Upper lobe of left lung (tissue), 6 donors: ENCODE data around the gene NR2F6. TPM values are rescaled to one million over a fixed set of nuclear protein-coding genes. Genes with fewer than 3 reads are reported as not detected.

ENCODE experiments used
- ATAC-seq, 2 donors: fragments of 200-7000 bp; cut with Tn5 transposase; one replicate each; pipeline ENCODE4 v1.9.1; 2022; ENCODE audit warnings: mild to moderate bottlenecking in 2 of 2, moderate library complexity in 2 of 2; ENCODE audit not compliant: low FRiP score in 2 of 2
- DNase-seq, 2 donors: peaks; one replicate each; pipeline ENCODE4 v3.0.0-alpha.2; 2019 to 2020
- H3K27ac ChIP-seq, 4 donors: fragments of 200-600 bp; sonication (generic); one replicate each; pipeline ENCODE4 v1.5.1; 2016 to 2019
- H3K27me3 ChIP-seq, 4 donors: fragments of 200-600 bp; sonication (generic); one replicate each; pipeline ENCODE4 v1.5.1; 2017 to 2019
- H3K36me3 ChIP-seq, 4 donors: fragments of 200-600 bp; sonication (generic); one replicate each; pipeline ENCODE4 v1.5.1; 2016 to 2019
- H3K4me1 ChIP-seq, 4 donors: fragments of 200-600 bp; sonication (generic); one replicate each; pipeline ENCODE4 v1.5.1; 2018 to 2019
- H3K4me3 ChIP-seq, 4 donors: fragments of 200-600 bp; sonication (generic); one replicate each; pipeline ENCODE4 v1.5.1; 2017 to 2019; ENCODE audit warnings: mild to moderate bottlenecking in 2 of 4, moderate library complexity in 1 of 4
- H3K9me3 ChIP-seq, 4 donors: fragments of 200-600 bp; sonication (generic); one replicate each; pipeline ENCODE4 v1.5.1; 2018 to 2019
- EP300 ChIP-seq, 4 donors: sonication (generic); formaldehyde crosslinking; IDR thresholded peaks; one replicate each; pipeline ENCODE4 v1.5.1; 2017; ENCODE audit warnings: antibody characterized with exemption in 4 of 4, control low read depth in 2 of 4
- POLR2A ChIP-seq, 4 donors: fragments of 450-650 bp; IDR thresholded peaks; one replicate each; pipeline ENCODE4 v1.5.1; 2016 to 2017; ENCODE audit warnings: antibody characterized with exemption in 4 of 4, mild to moderate bottlenecking in 2 of 4
- POLR2AphosphoS5 ChIP-seq, 2 donors: sonication (generic); formaldehyde crosslinking; IDR thresholded peaks; one replicate each; pipeline ENCODE4 v1.5.1; 2017; ENCODE audit warnings: antibody characterized with exemption in 2 of 2
- WGBS, 2 donors: methylation state at CpG; one replicate each; pipeline ENCODE4 v1.1.5; 2017 to 2018; 5-methylcytosine and 5-hydroxymethylcytosine counted together
- total RNA-seq, 6 donors: library from RNA; depleted of rRNA in 4 of 6; stranded (reverse); fragments of >200 nt in 4 of 6; gene quantifications; one replicate each; pipeline versions ENCODE4 v1.1.0 to v1.2.1, GENCODE V29; 2016 to 2021
- TF ChIP-seq, protein P1 (sequence below), 6 experiments: fragments of 450-650 bp in 4 of 6; fragments of 200-600 bp in 2 of 6; sonication (generic) in 2 of 6; IDR thresholded peaks; one replicate each; pipeline ENCODE4 v1.5.1; 2016 to 2019; ENCODE audit warnings: antibody characterized with exemption in 6 of 6
- donor health status: DM: no; HTN: no; CAD: no; lungs with moderate emphysema.
- donor health status: DM: no; HTN: yes; CAD: no; lungs with severe emphysema.

Gene NR2F6
- total RNA-seq, 6 donors from 2014 or later = 55.5 to 86.8 (median 63.1) TPM

DNA sequence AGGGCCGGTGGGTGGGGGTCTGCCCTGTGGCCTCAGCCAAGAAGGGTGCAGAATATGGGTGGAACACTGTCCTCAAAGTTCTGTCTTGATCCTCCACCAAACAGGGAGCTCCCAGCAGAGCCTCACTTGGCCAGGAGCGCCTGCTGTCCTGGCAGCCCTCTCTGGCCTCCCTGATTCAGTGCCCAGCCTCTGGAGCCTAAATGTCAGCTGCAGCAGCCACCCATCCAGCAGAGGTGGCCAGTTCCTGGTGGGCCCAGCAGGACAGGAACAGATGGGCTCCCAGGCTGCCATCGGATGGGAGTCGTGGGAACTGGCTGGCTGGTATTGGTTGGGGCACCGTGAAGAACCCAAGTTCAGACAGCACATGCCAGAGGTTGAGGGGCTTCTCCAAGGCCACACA, 32.4 kb downstream of the NR2F6 start:
- H3K36me3 ChIP-seq = peaks cover 8 to 64% (median 46%) of the 10 kb centered on the region in 4 donors
- 87 to 96% methylated on average over 4 to 5 of the region's 5 CpGs for WGBS, 2 donors
- no peak for TF ChIP-seq EP300 (IDR thresholded peaks at IDR 0.05)
- TF ChIP-seq POLR2AphosphoS5 (IDR thresholded peaks at IDR 0.05) = no peak
- TF ChIP-seq POLR2A (IDR thresholded peaks at IDR 0.05) = no peak
- TF ChIP-seq, protein P1, sequence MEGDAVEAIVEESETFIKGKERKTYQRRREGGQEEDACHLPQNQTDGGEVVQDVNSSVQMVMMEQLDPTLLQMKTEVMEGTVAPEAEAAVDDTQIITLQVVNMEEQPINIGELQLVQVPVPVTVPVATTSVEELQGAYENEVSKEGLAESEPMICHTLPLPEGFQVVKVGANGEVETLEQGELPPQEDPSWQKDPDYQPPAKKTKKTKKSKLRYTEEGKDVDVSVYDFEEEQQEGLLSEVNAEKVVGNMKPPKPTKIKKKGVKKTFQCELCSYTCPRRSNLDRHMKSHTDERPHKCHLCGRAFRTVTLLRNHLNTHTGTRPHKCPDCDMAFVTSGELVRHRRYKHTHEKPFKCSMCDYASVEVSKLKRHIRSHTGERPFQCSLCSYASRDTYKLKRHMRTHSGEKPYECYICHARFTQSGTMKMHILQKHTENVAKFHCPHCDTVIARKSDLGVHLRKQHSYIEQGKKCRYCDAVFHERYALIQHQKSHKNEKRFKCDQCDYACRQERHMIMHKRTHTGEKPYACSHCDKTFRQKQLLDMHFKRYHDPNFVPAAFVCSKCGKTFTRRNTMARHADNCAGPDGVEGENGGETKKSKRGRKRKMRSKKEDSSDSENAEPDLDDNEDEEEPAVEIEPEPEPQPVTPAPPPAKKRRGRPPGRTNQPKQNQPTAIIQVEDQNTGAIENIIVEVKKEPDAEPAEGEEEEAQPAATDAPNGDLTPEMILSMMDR (IDR thresholded peaks at IDR 0.05) = no peak
- DNase-seq (no peak), ATAC-seq (no peak)
- H3K27me3 ChIP-seq = no peaks in the 10 kb centered on the region
- no peaks in the 10 kb centered on the region for H3K9me3 ChIP-seq
- no peak overlapping the region for H3K4me3 ChIP-seq
- H3K4me1 ChIP-seq = peaks cover 14 to 17% (median 15%) of the 10 kb centered on the region in 4 donors
- no peak overlapping the region for H3K27ac ChIP-seq

DNA sequence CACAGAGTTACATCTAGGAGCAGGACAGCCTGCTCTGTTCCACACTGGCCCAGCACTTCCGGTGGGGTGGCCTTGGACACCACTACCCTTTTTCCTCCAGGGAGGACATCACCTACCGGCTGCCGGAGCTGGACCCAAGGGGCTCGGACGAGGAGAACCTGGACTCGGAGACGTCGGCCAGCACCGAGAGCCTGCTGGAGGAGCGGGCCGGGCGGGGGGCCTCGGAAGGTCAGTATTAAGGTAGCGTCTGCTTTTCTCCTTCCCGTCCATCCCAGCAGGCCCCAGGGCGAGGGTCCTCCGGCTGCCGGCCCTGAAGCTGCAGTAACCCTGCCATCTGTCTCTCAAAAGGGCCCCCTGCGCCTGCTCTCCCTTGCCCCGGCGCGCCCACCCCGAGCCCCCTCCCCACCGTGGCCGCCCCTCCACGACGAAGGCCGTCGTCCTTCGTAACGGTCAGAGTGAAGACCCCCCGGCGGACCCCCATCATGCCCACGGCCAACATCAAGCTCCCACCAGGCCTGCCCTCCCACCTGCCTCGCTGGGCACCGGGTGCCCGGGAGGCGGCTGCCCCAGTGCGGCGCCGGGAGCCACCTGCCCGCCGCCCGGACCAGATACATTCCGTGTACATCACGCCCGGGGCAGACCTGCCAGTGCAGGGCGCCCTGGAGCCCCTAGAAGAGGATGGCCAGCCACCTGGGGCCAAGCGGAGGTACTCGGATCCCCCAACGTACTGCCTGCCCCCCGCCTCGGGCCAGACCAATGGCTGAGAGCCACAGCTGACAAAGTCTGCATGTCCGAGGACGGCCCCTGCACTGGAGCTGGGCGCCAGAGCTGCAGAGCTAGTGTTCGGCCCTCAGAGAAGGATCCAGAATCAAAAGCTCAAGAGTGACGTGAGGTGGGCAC, 33.9 kb downstream of the NR2F6 start:
- TF ChIP-seq, protein P1 (IDR thresholded peaks at IDR 0.05) = no peak
- TF ChIP-seq POLR2AphosphoS5 (IDR thresholded peaks at IDR 0.05) = no peak
- TF ChIP-seq EP300 (IDR thresholded peaks at IDR 0.05) = no peak
- no peak for TF ChIP-seq POLR2A (IDR thresholded peaks at IDR 0.05)
- DNase-seq (no peak), ATAC-seq (no peak)
- H3K27me3 ChIP-seq = no peaks in the 10 kb centered on the region
- H3K9me3 ChIP-seq = no peaks in the 10 kb centered on the region
- no peak overlapping the region for H3K27ac ChIP-seq
- H3K36me3 ChIP-seq = peaks cover 3 to 53% (median 37%) of the 10 kb centered on the region in 4 donors
- WGBS, 2 donors = 93% methylated on average over 8 to 57 of the region's 58 CpGs
- H3K4me1 ChIP-seq = peaks cover 14 to 17% (median 15%) of the 10 kb centered on the region in 4 donors
- no peak overlapping the region for H3K4me3 ChIP-seq

DNA sequence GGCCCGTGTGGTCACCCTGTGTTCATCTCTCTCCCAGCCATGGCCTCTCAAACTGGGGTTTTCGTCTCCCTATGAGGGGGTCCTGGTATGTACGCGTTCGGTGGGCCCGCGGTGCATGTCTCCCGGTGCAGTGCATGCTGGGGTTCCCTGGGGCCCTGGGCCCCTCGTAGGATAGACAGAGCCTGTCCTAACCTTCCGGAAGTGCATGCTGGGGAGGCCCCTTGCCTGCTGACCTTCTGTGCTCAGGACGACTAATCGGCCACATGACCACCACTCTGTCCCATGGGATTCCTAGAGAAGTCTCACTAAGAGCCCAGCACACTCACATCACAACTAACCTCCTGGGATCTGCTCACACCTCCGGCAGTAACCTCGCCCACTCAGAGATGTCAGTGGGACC, 35.4 kb downstream of the NR2F6 start:
- Histone ChIP-seq H3K36me3 (peaks cover 3 to 66% (median 52%) of the 10 kb centered on the region in 4 donors), H3K4me1 (peaks cover 7% of the 10 kb centered on the region in 4 donors), H3K27ac (no peak overlapping the region), H3K4me3 (no peak overlapping the region), H3K27me3 (no peaks in the 10 kb centered on the region), H3K9me3 (no peaks in the 10 kb centered on the region)
- WGBS, 2 donors = 90 to 98% methylated on average over 13 to 14 of the region's 14 CpGs
- TF ChIP-seq POLR2A (IDR thresholded peaks at IDR 0.05) = no peak
- TF ChIP-seq, protein P1 (IDR thresholded peaks at IDR 0.05) = no peak
- TF ChIP-seq EP300 (IDR thresholded peaks at IDR 0.05) = no peak
- no peak for TF ChIP-seq POLR2AphosphoS5 (IDR thresholded peaks at IDR 0.05)
- DNase-seq (no peak), ATAC-seq (no peak)

DNA sequence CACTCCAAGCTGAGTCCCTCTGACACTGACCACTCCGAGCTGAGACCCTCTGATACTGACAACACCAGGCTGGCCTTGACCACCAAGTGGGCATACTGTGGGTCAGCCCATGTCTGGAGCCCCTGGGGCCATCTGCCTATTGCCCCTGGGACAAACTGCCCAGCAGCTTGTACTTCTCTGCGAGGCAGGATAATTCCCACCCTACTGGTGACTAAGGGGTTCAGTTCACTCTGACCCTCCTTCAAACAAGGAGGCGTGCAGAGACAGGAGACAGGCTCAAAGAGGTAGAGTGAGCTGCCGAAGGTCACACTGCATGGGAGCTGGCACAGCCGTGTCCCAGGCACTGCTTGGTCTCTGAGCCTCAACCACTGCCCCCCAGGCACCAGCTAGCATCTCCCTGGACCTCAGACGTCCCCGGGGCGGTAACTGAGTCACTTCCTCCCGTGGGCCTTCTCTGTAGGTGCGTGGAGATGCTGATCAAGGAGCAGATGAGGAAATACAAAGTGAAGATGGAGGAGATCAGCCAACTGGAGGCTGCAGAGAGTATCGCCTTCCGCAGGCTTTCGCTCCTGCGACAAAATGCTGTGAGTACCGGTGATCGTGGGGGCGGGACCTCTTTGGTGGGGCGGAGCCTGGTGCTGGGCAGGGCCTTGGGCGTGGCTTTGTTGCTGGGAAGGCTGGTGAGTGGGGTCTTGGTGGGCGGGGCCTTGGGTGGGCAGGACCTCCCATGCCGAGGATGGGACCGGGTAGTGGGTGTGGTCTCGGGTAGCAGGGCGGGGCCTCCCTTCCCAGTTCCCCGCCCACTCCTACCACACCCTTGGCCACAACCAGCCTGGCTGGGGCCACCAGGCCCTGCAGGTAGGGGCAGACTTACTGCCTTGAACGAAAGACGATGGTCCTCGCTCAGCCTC, 36.3 kb downstream of the NR2F6 start:
- Histone ChIP-seq H3K27me3 (no peaks in the 10 kb centered on the region), H3K36me3 (peaks cover 3 to 70% (median 55%) of the 10 kb centered on the region in 4 donors), H3K4me3 (no peak overlapping the region), H3K27ac (no peak overlapping the region), H3K9me3 (no peaks in the 10 kb centered on the region), H3K4me1 (peaks cover under 1 to 1% (median 1%) of the 10 kb centered on the region in 4 donors)
- ATAC-seq = peak in 1 of 2 donors; percentile 35
- TF ChIP-seq EP300 (IDR thresholded peaks at IDR 0.05) = no peak
- TF ChIP-seq, protein P1 (IDR thresholded peaks at IDR 0.05) = no peak
- no peak for DNase-seq
- WGBS, 2 donors = 83% methylated on average over 17 to 25 of the region's 28 CpGs
